Melanocyte of skin (primary cell): ENCODE results near the gene FGD6. TPM values are rescaled to one million over a fixed set of nuclear protein-coding genes. Genes with fewer than 3 reads are reported as not detected.

ENCODE experiments used
- total RNA-seq, 2 donors: library from RNA; depleted of rRNA; stranded (reverse); fragments of >200 nt; gene quantifications; 2 replicates each; pipeline ENCODE4 v1.2.3, GENCODE V29; 2012

Gene FGD6
- total RNA-seq, result 1 to 10 TPM; 2.1 to 2.7 TPM

DNA sequence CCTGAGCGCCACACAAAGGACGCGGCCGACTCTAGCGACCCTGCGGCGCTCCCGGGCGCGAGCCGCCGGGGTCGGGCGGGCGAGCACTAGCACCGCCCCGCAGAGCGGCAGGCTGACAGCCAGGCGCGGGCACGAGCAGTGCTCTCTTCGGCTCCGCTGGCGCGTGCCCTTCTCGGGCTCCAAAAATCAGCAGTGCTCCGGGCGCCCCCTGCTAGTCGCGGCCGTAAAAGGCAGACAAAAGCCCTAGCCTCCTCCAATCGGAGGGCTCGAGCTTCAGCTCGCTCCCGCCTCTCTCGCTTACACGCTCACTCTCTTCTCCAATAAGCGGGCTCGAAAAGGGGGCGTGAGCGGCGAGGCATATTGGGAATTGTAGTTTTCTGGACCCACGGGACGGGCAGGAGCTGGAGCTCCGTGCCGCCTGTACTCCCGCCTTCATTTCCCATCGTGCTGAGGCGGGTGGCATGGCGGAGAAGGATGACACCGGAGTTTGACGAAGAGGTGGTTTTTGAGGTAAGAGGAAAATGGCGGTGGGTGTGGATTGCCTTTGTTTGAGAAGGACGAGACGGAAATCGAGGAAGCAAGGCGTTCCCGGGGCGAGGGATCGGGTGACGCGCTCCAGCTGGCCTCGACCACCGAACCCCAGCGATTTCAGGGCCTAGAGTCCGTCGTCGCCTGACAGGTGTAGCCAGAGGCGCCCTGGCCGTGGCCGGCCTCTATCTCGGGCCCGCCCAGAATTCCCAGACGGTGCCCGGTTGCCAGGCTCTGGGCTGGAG is at the start of gene FGD6, which contains the start of gene VEZT:
TSS of gene FGD6 (minus strand) at position 91 of the 773 bp plus-strand sequence. CDS start 227 bp downstream, outside the sequence.
TSS of gene VEZT (plus strand) at position 431 of the 773 bp plus-strand sequence. CDS start at position 475, 44 bp downstream.

DNA sequence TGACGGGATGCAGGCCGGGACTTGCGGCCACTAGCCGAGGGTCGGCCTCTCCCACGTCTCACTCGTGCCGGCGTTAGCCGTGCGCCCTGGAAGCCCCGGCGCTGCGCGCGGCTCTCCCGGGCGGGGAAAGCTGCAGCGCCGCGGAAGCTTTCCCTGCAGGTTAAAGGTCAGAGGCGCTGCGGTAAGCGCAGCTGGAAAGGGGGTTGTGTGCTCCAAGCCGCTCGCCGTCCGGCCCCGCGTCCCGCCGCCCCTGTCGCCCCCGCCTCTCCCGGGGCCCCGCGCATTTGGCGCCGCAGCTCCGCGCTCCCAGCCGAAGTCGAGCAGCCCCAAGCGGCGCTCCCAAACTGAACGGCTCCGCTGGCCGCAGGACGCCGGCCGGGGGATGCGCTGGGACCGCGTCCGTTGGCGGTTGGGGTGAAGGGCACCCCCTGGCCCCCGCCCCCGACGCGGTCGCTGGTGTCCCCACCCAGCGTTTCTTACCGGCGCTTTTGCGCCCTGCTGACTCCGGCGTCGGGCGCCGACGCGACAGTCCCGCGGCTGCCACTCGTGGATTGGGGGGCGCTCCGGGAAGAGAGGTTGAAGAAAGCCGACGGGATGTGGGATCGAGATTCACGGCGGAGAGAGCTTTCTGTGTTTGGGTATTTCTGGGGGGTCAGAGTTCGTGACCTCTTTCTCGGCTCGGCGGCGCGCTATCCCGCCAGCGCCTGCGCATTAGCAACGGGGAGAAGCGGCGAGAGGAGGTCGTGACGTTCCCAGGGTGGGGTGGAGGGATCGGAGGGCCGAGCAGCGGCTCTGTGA is 144.2 kb downstream of the FGD6 start, which contains the start of gene NR2C1:
TSS of gene NR2C1 (minus strand) at position 719 of the 798 bp plus-strand sequence. CDS start 6,234 bp downstream, outside the sequence.

Other genes starting within 250 kb of the FGD6 start
- 10 to 100 TPM; 72.6 to 85.3 TPM for gene NDUFA12, start 213.8 kb downstream of the FGD6 start, total RNA-seq
- 10 to 100 TPM; 20.6 to 21.0 TPM for gene NR2C1, start 143.8 kb downstream of the FGD6 start, total RNA-seq
- 10 to 100 TPM; 35.6 to 38.9 TPM for gene VEZT, start 340 bp upstream of the FGD6 start, total RNA-seq